ENCODE results near the gene WDFY4. TPM values are rescaled to one million over a fixed set of nuclear protein-coding genes. Genes with fewer than 3 reads are reported as not detected.

WDFY4 gene
- total and polyA plus RNA-seq, 5 experiments from 2014 or later = 0.04 to 8.5 (median 4.3) TPM; not detected in 1

- DNase-seq (peak in 1 of 10 donors; percentile 4), ATAC-seq (no peak)
- POLR2A ChIA-PET = no interaction called here
- Mint-ChIP-seq H3K27ac (no peak overlapping the region), H3K27me3 (peaks cover 0 to 4% (median 0%) of the 10 kb centered on the region in 5 donors), H3K36me3 (no peaks in the 10 kb centered on the region), H3K9me3 (no peaks in the 10 kb centered on the region), H3K4me3 (no peak overlapping the region), H3K4me1 (no peaks in the 10 kb centered on the region)
Measured at GRCh38 chr10:48926764-48927540, 242.3 kb downstream of the WDFY4 start.

- no peak for DNase-seq
- Mint-ChIP-seq H3K9me3 (no peaks in the 10 kb centered on the region), H3K27ac (no peak overlapping the region), H3K36me3 (no peaks in the 10 kb centered on the region), H3K4me3 (no peak overlapping the region), H3K4me1 (no peaks in the 10 kb centered on the region), H3K27me3 (peaks cover 0 to 4% (median 0%) of the 10 kb centered on the region in 5 donors)
- ATAC-seq = no peak
- POLR2A ChIA-PET = no interaction called here
Measured at GRCh38 chr10:48929413-48929990, 244.8 kb downstream of the WDFY4 start.

GRCh38 chr10:48931188-48931587 lies 246.5 kb downstream of the WDFY4 start:
- Mint-ChIP-seq H3K27me3 (peaks cover 0 to 4% (median 0%) of the 10 kb centered on the region in 5 donors), H3K4me3 (no peak overlapping the region), H3K4me1 (no peaks in the 10 kb centered on the region), H3K9me3 (no peaks in the 10 kb centered on the region), H3K36me3 (no peaks in the 10 kb centered on the region), H3K27ac (no peak overlapping the region)
- ATAC-seq (no peak), DNase-seq (no peak)
- POLR2A ChIA-PET = no interaction called here

- Mint-ChIP-seq H3K36me3 (no peaks in the 10 kb centered on the region), H3K4me1 (no peaks in the 10 kb centered on the region), H3K27ac (no peak overlapping the region), H3K4me3 (no peak overlapping the region), H3K9me3 (no peaks in the 10 kb centered on the region), H3K27me3 (peaks cover 0 to 4% (median 0%) of the 10 kb centered on the region in 5 donors)
- POLR2A ChIA-PET = no interaction called here
- ATAC-seq = no peak
- no peak for DNase-seq
Measured at GRCh38 chr10:48932831-48933664, 248.4 kb downstream of the WDFY4 start.

- Mint-ChIP-seq H3K9me3 (no peaks in the 10 kb centered on the region), H3K27me3 (peaks cover 0 to 2% (median 0%) of the 10 kb centered on the region in 5 donors), H3K4me1 (no peaks in the 10 kb centered on the region), H3K4me3 (no peak overlapping the region), H3K27ac (no peak overlapping the region), H3K36me3 (no peaks in the 10 kb centered on the region)
- POLR2A ChIA-PET = no interaction called here
- ATAC-seq (no peak), DNase-seq (no peak)
Measured at GRCh38 chr10:48934672-48935501, 250.2 kb downstream of the WDFY4 start.

GRCh38 chr10:48935577-48935976 lies 250.9 kb downstream of the WDFY4 start:
- H3K27me3 Mint-ChIP-seq = no peaks in the 10 kb centered on the region
- H3K27ac Mint-ChIP-seq = no peak overlapping the region
- ATAC-seq = no peak
- POLR2A ChIA-PET = no interaction called here
- H3K9me3 Mint-ChIP-seq = no peaks in the 10 kb centered on the region
- DNase-seq = no peak
- H3K4me3 Mint-ChIP-seq = no peak overlapping the region
- no peaks in the 10 kb centered on the region for H3K4me1 Mint-ChIP-seq
- no peaks in the 10 kb centered on the region for H3K36me3 Mint-ChIP-seq

- DNase-seq = no peak
- no peak for ATAC-seq
- no peak overlapping the region for H3K27ac Mint-ChIP-seq
- no peak overlapping the region for H3K4me3 Mint-ChIP-seq
- H3K4me1 Mint-ChIP-seq = no peaks in the 10 kb centered on the region
- no peaks in the 10 kb centered on the region for H3K27me3 Mint-ChIP-seq
- no peaks in the 10 kb centered on the region for H3K9me3 Mint-ChIP-seq
- POLR2A ChIA-PET = no interaction called here
- no peaks in the 10 kb centered on the region for H3K36me3 Mint-ChIP-seq
Measured at GRCh38 chr10:48937796-48938195, 253.1 kb downstream of the WDFY4 start.

- ATAC-seq = no peak
- no peak for DNase-seq
- no peaks in the 10 kb centered on the region for H3K4me1 Mint-ChIP-seq
- no peak overlapping the region for H3K4me3 Mint-ChIP-seq
- POLR2A ChIA-PET = no interaction called here
- no peaks in the 10 kb centered on the region for H3K36me3 Mint-ChIP-seq
- H3K27ac Mint-ChIP-seq = no peak overlapping the region
- H3K27me3 Mint-ChIP-seq = no peaks in the 10 kb centered on the region
- H3K9me3 Mint-ChIP-seq = no peaks in the 10 kb centered on the region
Measured at GRCh38 chr10:48938281-48938680, 253.6 kb downstream of the WDFY4 start.

- no peaks in the 10 kb centered on the region for H3K36me3 Mint-ChIP-seq
- no peaks in the 10 kb centered on the region for H3K4me1 Mint-ChIP-seq
- H3K27me3 Mint-ChIP-seq = no peaks in the 10 kb centered on the region
- ATAC-seq = no peak
- no peak for DNase-seq
- no peak overlapping the region for H3K27ac Mint-ChIP-seq
- POLR2A ChIA-PET = interaction anchor here (0.6 kb wide), 1 partner anchor 25 kb away, joined by 3 read pairs; no protein-coding TSS in a partner anchor
- no peak overlapping the region for H3K4me3 Mint-ChIP-seq
- no peaks in the 10 kb centered on the region for H3K9me3 Mint-ChIP-seq
Measured at GRCh38 chr10:48938990-48939536, 254.4 kb downstream of the WDFY4 start.

GRCh38 chr10:48939790-48940325 lies 255.2 kb downstream of the WDFY4 start, which contains the start of gene LRRC18:
Gene LRRC18 (minus strand): TSS chr10:48939840. CDS start chr10:48914155, 25,685 bp downstream.
- POLR2A ChIA-PET = no interaction called here
- Mint-ChIP-seq H3K27me3 (no peaks in the 10 kb centered on the region), H3K9me3 (no peaks in the 10 kb centered on the region), H3K4me3 (no peak within 1 kb of the TSS), H3K36me3 (no peaks in the 10 kb centered on the region), H3K4me1 (no peaks in the 10 kb centered on the region), H3K27ac (no peak within 1 kb of the TSS)
- ATAC-seq (no peak), DNase-seq (no peak)

GRCh38 chr10:48940372-48940771 lies 255.7 kb downstream of the WDFY4 start:
- H3K27me3 Mint-ChIP-seq = no peaks in the 10 kb centered on the region
- H3K4me1 Mint-ChIP-seq = no peaks in the 10 kb centered on the region
- no peak overlapping the region for H3K27ac Mint-ChIP-seq
- H3K4me3 Mint-ChIP-seq = no peak overlapping the region
- POLR2A ChIA-PET = no interaction called here
- H3K36me3 Mint-ChIP-seq = no peaks in the 10 kb centered on the region
- DNase-seq = no peak
- ATAC-seq = no peak
- H3K9me3 Mint-ChIP-seq = no peaks in the 10 kb centered on the region

GRCh38 chr10:48940958-48941357 lies 256.3 kb downstream of the WDFY4 start:
- no peak overlapping the region for H3K27ac Mint-ChIP-seq
- no peaks in the 10 kb centered on the region for H3K27me3 Mint-ChIP-seq
- DNase-seq (no peak), ATAC-seq (no peak)
- no peaks in the 10 kb centered on the region for H3K9me3 Mint-ChIP-seq
- H3K4me1 Mint-ChIP-seq = no peaks in the 10 kb centered on the region
- no peaks in the 10 kb centered on the region for H3K36me3 Mint-ChIP-seq
- no peak overlapping the region for H3K4me3 Mint-ChIP-seq
- POLR2A ChIA-PET = no interaction called here

All from naive thymus-derived CD8-positive, alpha-beta T cell (primary cell).